GM10266 (cell line): Measurements from ENCODE around the gene RAET1G.
"Not testable (repeated sequence)": the region's sequence is repeated elsewhere in the genome, so short reads cannot be mapped to it uniquely, and the experiment has no call there.

Experiments
- DNase-seq: peaks from one replicate; pipeline ENCODE4 v3.0.0; 2012; ENCODE audit errors: extremely low spot score
- CTCF ChIP-seq: IDR thresholded peaks from 2 replicates; pipeline ENCODE4 v1.5.1; 2012; ENCODE audit warnings: mild to moderate bottlenecking, low read depth; ENCODE audit not compliant: control insufficient read depth, insufficient read depth; ENCODE audit errors: missing control alignments

RAET1G gene

GRCh38 chr6:149898966-149899365 lies 24.0 kb downstream of the RAET1G start:
- TF ChIP-seq CTCF: no peak
- no peak for DNase-seq

- TF ChIP-seq CTCF: no peak
- DNase-seq: no peak
These were observed 24.8 kb downstream of the RAET1G start, which contains the start of gene RAET1E for GRCh38 chr6:149897855-149898744. Gene RAET1E (minus strand): TSS chr6:149898113. CDS start chr6:149890901, 7,212 bp downstream.

GRCh38 chr6:149897015-149897697 lies 25.8 kb downstream of the RAET1G start:
- DNase-seq: no peak
- TF ChIP-seq CTCF: no peak

- no peak for DNase-seq
- no peak for TF ChIP-seq CTCF
These were observed 26.4 kb downstream of the RAET1G start for GRCh38 chr6:149896491-149896890.

GRCh38 chr6:149895833-149896271 lies 27.1 kb downstream of the RAET1G start:
- no peak for DNase-seq
- TF ChIP-seq CTCF: no peak

GRCh38 chr6:149895048-149895590 lies 27.8 kb downstream of the RAET1G start:
- DNase-seq: no peak

GRCh38 chr6:149891864-149892263 lies 31.1 kb downstream of the RAET1G start:
- not testable (repeated sequence) for DNase-seq

More at GRCh38 chr6:149895048-149895590, 27.8 kb downstream of the RAET1G start:
- TF ChIP-seq CTCF: no peak
